Mesendoderm (in vitro differentiated cells): ENCODE data around the gene TAF11L2.
"Not testable (repeated sequence)": the region's sequence is repeated elsewhere in the genome, so short reads cannot be mapped to it uniquely, and the experiment has no call there.

ENCODE experiments used
- DNase-seq: peaks from one replicate; pipeline ENCODE4 v3.0.0; 2013
- H2AK5ac ChIP-seq: 2 replicates; pipeline ENCODE4 v1.6.1; 2013; ENCODE audit warnings: low read length, inconsistent platforms
- H2BK120ac ChIP-seq: 2 replicates; pipeline ENCODE4 v1.6.1; 2013; ENCODE audit warnings: low read depth, mild to moderate bottlenecking, low read length, moderate library complexity, mixed read lengths
- H2BK15ac ChIP-seq: replicated peaks from 2 replicates; pipeline ENCODE4 v1.6.1; 2013; ENCODE audit warnings: low read depth, mild to moderate bottlenecking, moderate library complexity
- H2BK5ac ChIP-seq: 2 replicates; pipeline ENCODE4 v1.6.1; 2013; ENCODE audit warnings: low read length, inconsistent platforms
- H3K18ac ChIP-seq: 2 replicates; pipeline ENCODE4 v1.6.1; 2013; ENCODE audit warnings: mild to moderate bottlenecking, low read length, mixed read lengths
- H3K23ac ChIP-seq: one replicate; pipeline ENCODE4 v1.6.1; 2013; ENCODE audit warnings: low read length
- H3K27ac ChIP-seq: 2 replicates; pipeline ENCODE4 v1.5.1; 2013; ENCODE audit warnings: low read depth, mild to moderate bottlenecking, inconsistent platforms, low read length, moderate library complexity
- H3K27me3 ChIP-seq: 2 replicates; pipeline ENCODE4 v1.6.1; 2013; ENCODE audit warnings: low read length, control low read depth, mild to moderate bottlenecking, inconsistent platforms; ENCODE audit not compliant: insufficient read depth, poor library complexity
- H3K36me3 ChIP-seq: 2 replicates; pipeline ENCODE4 v1.6.1; 2013; ENCODE audit warnings: low read length, inconsistent platforms; ENCODE audit not compliant: control insufficient read depth, insufficient read depth
- H3K4ac ChIP-seq: one replicate; pipeline ENCODE4 v1.6.1; 2013; ENCODE audit warnings: low read depth, mild to moderate bottlenecking, low read length, moderate library complexity
- H3K4me1 ChIP-seq: 2 replicates; pipeline ENCODE4 v1.6.1; 2013; ENCODE audit warnings: low read depth, low read length, inconsistent platforms; ENCODE audit not compliant: control insufficient read depth
- H3K4me2 ChIP-seq: 2 replicates; pipeline ENCODE4 v1.6.1; 2013; ENCODE audit warnings: low read length
- H3K4me3 ChIP-seq: 2 replicates; pipeline ENCODE4 v1.5.1; 2013; ENCODE audit warnings: mild to moderate bottlenecking, low read length
- H3K56ac ChIP-seq: one replicate; pipeline ENCODE4 v1.6.1; 2013; ENCODE audit warnings: low read length
- H3K79me1 ChIP-seq: 2 replicates; pipeline ENCODE4 v1.6.1; 2013; ENCODE audit warnings: low read length, inconsistent platforms
- H3K79me2 ChIP-seq: 2 replicates; pipeline ENCODE4 v1.6.1; 2013; ENCODE audit warnings: mild to moderate bottlenecking, low read length; ENCODE audit not compliant: control insufficient read depth, insufficient read depth
- H3K9ac ChIP-seq: 2 replicates; pipeline ENCODE4 v1.6.1; 2013; ENCODE audit warnings: low read length, inconsistent platforms
- H4K5ac ChIP-seq: one replicate; pipeline ENCODE4 v1.6.1; 2013; ENCODE audit warnings: low read length
- H4K8ac ChIP-seq: one replicate; pipeline ENCODE4 v1.6.1; 2013; ENCODE audit warnings: low read depth, mild to moderate bottlenecking, control low read depth, low read length, moderate library complexity
- WGBS: extraction: QIAGEN DNeasy Blood & Tissue Kit; methylation state at CpG from one replicate; pipeline ENCODE4 v1.1.7; 2013; ENCODE audit warnings: low lambda C conversion rate, missing lambda C conversion rate; ENCODE audit not compliant: insufficient coverage; ENCODE audit errors: extremely low coverage; 5-methylcytosine and 5-hydroxymethylcytosine counted together

Gene TAF11L2

DNA sequence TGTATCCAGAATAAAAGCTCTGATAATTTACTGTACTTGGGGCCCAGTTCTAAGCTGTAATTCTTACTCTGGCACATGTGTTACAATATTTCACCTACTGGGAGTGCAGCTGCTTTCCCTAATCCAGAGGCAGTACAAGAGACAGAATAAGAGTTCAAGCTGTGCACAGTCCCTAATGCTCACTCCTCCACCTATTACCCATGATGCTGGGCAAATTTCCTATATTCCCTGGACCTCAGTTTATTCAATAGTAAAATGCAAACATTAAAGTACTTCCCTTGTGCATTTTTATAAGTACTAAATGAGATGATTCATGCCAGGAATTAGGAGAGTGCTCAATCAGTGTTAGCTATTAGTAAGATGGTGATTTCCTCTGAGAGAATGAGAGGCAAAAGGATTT is 28.0 kb upstream of the TAF11L2 start:
- no peak overlapping the region for H3K4me3 ChIP-seq
- no peaks in the 10 kb centered on the region for H3K79me2 ChIP-seq
- no peak overlapping the region for H2BK15ac ChIP-seq
- no peaks in the 10 kb centered on the region for H3K36me3 ChIP-seq
- no peak overlapping the region for H3K18ac ChIP-seq
- no peak overlapping the region for H4K5ac ChIP-seq
- no peak overlapping the region for H2AK5ac ChIP-seq
- H3K27me3 ChIP-seq = no peaks in the 10 kb centered on the region
- no peak overlapping the region for H3K4ac ChIP-seq
- H3K4me1 ChIP-seq = no peaks in the 10 kb centered on the region
- no peak overlapping the region for H3K4me2 ChIP-seq
- no peak overlapping the region for H3K27ac ChIP-seq
- no peak overlapping the region for H4K8ac ChIP-seq
- no peak overlapping the region for H3K9ac ChIP-seq
- no peak overlapping the region for H3K56ac ChIP-seq
- no peak overlapping the region for H2BK120ac ChIP-seq
- no peak for DNase-seq
- no peak overlapping the region for H2BK5ac ChIP-seq
- no peaks in the 10 kb centered on the region for H3K79me1 ChIP-seq
- H3K23ac ChIP-seq = no peak overlapping the region

GRCh38 chr5:17475064-17475463 is 23.0 kb upstream of the TAF11L2 start:
- not testable (repeated sequence) for H2BK120ac ChIP-seq, H4K5ac ChIP-seq, H3K18ac ChIP-seq, H3K79me2 ChIP-seq, H3K4me2 ChIP-seq, H4K8ac ChIP-seq, DNase-seq, H3K79me1 ChIP-seq, H2AK5ac ChIP-seq, H3K9ac ChIP-seq, H3K27me3 ChIP-seq, H3K4me1 ChIP-seq, H3K56ac ChIP-seq, H3K27ac ChIP-seq, H3K23ac ChIP-seq, H2BK15ac ChIP-seq, H3K4me3 ChIP-seq, H3K36me3 ChIP-seq, H3K4ac ChIP-seq, H2BK5ac ChIP-seq

DNA sequence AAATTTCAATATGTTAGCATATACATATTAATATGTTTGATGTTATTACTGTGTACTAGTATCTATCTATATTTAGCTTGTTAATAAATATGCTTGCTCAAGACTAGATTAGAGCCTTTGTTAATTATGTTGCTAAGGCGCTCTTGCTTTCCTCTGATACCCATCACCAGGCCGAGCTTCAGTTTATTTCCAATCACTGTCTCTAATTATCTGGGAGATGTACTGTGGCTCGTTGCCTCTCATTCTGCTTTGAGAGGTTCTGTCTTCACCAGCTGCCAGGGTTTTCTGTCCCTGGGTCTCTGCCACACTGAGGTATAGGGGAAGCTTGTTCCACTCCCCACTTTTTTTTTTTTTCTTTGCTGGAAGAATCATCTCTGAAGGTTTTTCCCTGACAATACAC is 21.0 kb upstream of the TAF11L2 start:
- Histone ChIP-seq H3K56ac (no peak overlapping the region), H3K4me1 (no peaks in the 10 kb centered on the region), H3K79me2 (no peaks in the 10 kb centered on the region), H3K27me3 (no peaks in the 10 kb centered on the region), H3K4me2 (no peak overlapping the region), H3K79me1 (no peaks in the 10 kb centered on the region), H3K27ac (no peak overlapping the region), H4K8ac (no peak overlapping the region), H3K36me3 (no peaks in the 10 kb centered on the region), H2BK5ac (no peak overlapping the region), H3K4ac (no peak overlapping the region), H2BK120ac (no peak overlapping the region), H3K4me3 (no peak overlapping the region), H3K23ac (no peak overlapping the region), H4K5ac (no peak overlapping the region), H3K18ac (no peak overlapping the region), H2BK15ac (no peak overlapping the region), H2AK5ac (no peak overlapping the region), H3K9ac (no peak overlapping the region)
- WGBS = no CpG with 5 or more reads among the region's 3 CpGs
- no peak for DNase-seq

DNA sequence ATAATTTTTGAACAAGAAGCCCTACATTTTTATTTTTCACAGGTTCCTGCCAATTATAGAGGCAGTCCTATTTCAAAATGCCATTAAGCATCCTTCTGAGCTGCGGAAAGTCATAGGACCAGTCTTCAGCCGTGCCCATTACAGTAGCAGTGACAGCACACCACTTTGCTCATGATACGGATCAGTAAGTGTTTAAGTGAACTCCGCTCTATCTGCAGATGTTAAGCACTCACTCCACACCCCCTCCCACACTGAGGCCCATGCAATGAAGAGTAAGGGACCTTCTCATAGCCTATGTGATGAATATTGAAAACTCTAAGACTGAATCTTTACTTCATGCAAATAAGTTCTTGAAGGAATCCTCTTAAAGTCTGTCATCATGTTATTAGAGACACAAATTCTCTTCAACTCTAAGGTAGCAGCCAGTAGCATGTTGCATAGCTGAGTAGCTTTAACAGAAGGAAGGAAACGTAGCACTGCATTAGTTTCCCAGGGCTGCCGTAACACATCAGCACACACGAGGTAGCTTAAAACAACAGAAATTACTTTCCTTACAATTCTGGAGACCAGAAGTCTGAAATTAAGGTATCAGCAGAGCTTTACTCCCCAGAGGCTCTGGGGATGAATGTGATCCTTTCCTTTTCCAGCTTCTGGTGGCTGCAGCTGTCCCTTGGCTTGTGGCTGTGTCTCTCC is 20.3 kb upstream of the TAF11L2 start:
- no peak overlapping the region for H4K8ac ChIP-seq
- H3K4me1 ChIP-seq = no peaks in the 10 kb centered on the region
- no peak overlapping the region for H2BK15ac ChIP-seq
- no peak overlapping the region for H3K23ac ChIP-seq
- H2BK5ac ChIP-seq = no peak overlapping the region
- no peaks in the 10 kb centered on the region for H3K27me3 ChIP-seq
- H3K27ac ChIP-seq = no peak overlapping the region
- no peak overlapping the region for H3K18ac ChIP-seq
- H3K4ac ChIP-seq = no peak overlapping the region
- WGBS = no CpG with 5 or more reads among the region's 7 CpGs
- H3K9ac ChIP-seq = no peak overlapping the region
- no peak overlapping the region for H3K4me3 ChIP-seq
- H3K79me2 ChIP-seq = no peaks in the 10 kb centered on the region
- no peak overlapping the region for H2BK120ac ChIP-seq
- H4K5ac ChIP-seq = no peak overlapping the region
- no peaks in the 10 kb centered on the region for H3K79me1 ChIP-seq
- H3K36me3 ChIP-seq = no peaks in the 10 kb centered on the region
- no peak overlapping the region for H3K4me2 ChIP-seq
- H3K56ac ChIP-seq = no peak overlapping the region
- no peak overlapping the region for H2AK5ac ChIP-seq
- DNase-seq = no peak

GRCh38 chr5:17481378-17481777 is 16.7 kb upstream of the TAF11L2 start:
- Histone ChIP-seq H3K79me2 (no peaks in the 10 kb centered on the region), H3K79me1 (no peaks in the 10 kb centered on the region), H3K4me2 (no peak overlapping the region), H3K56ac (no peak overlapping the region), H4K5ac (no peak overlapping the region), H3K4me3 (no peak overlapping the region), H3K9ac (no peak overlapping the region), H3K36me3 (no peaks in the 10 kb centered on the region), H3K23ac (no peak overlapping the region), H3K4me1 (no peaks in the 10 kb centered on the region), H2BK5ac (no peak overlapping the region), H3K27me3 (no peaks in the 10 kb centered on the region), H2BK120ac (no peak overlapping the region), H3K4ac (no peak overlapping the region), H2BK15ac (no peak overlapping the region), H3K27ac (no peak overlapping the region), H3K18ac (no peak overlapping the region), H2AK5ac (no peak overlapping the region), H4K8ac (no peak overlapping the region)
- no peak for DNase-seq
- WGBS = no CpG with 5 or more reads among the region's 4 CpGs

- no peak overlapping the region for H2AK5ac ChIP-seq
- H3K9ac ChIP-seq = no peak overlapping the region
- H3K4me2 ChIP-seq = no peak overlapping the region
- H2BK15ac ChIP-seq = no peak overlapping the region
- DNase-seq = no peak
- no peak overlapping the region for H3K4me3 ChIP-seq
- no peaks in the 10 kb centered on the region for H3K4me1 ChIP-seq
- no peak overlapping the region for H3K23ac ChIP-seq
- H2BK5ac ChIP-seq = no peak overlapping the region
- H3K79me1 ChIP-seq = no peaks in the 10 kb centered on the region
- H3K18ac ChIP-seq = no peak overlapping the region
- WGBS = no CpG with 5 or more reads among the region's 2 CpGs
- no peaks in the 10 kb centered on the region for H3K36me3 ChIP-seq
- no peak overlapping the region for H3K4ac ChIP-seq
- no peak overlapping the region for H2BK120ac ChIP-seq
- no peak overlapping the region for H4K5ac ChIP-seq
- no peaks in the 10 kb centered on the region for H3K79me2 ChIP-seq
- no peaks in the 10 kb centered on the region for H3K27me3 ChIP-seq
- no peak overlapping the region for H3K27ac ChIP-seq
- H4K8ac ChIP-seq = no peak overlapping the region
- H3K56ac ChIP-seq = no peak overlapping the region
These were observed 15.2 kb upstream of the TAF11L2 start for GRCh38 chr5:17482790-17483189.
